HG03439 (cell line): ENCODE results near the gene FTSJ1.
A peak's percentile ranks its signal among the peaks of the same experiment; 100 is the strongest.
"Not testable (repeated sequence)": the region's sequence is repeated elsewhere in the genome, so short reads cannot be mapped to it uniquely, and the experiment has no call there.

Experiments
- ATAC-seq: cut with Tn5 transposase; IDR thresholded peaks from one replicate; pipeline ENCODE4 v1.9.1; 2021; ENCODE audit warnings: mild to moderate bottlenecking, moderate library complexity; ENCODE audit not compliant: unreplicated experiment

FTSJ1 gene

DNA sequence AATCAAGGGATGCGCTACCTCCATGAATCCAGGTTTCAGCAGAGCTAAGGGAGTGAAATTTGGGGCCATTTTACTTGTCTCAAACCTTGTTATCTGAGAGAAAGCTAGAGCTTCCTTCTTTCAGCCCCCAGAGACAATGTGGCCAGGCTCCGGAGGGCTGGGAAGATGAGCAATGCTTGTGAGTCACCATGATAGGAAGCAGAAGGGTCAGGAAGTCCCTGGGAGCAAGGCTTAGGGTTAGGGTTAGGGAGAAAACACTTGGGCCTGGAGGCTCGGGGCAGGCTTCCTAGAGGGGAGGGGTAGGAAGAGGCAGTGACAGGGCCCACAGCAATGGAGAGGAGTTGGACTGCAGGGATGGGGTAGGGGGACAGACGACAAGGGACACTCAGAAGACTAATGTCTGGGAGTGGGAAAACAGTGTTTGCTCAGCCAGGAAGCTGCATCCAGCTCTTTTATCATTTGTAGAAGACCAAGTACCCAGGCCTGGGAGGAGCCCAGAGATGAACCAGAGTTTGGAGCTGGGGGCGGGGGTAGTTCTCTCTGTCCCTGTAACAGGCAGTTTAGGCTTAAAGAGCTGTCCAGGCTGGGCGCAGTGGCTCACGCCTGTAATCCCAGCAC is 16.4 kb downstream of the FTSJ1 start:
- ATAC-seq: no peak

GRCh38 chrX:48493890-48494364 is 17.9 kb downstream of the FTSJ1 start:
- ATAC-seq: no peak

DNA sequence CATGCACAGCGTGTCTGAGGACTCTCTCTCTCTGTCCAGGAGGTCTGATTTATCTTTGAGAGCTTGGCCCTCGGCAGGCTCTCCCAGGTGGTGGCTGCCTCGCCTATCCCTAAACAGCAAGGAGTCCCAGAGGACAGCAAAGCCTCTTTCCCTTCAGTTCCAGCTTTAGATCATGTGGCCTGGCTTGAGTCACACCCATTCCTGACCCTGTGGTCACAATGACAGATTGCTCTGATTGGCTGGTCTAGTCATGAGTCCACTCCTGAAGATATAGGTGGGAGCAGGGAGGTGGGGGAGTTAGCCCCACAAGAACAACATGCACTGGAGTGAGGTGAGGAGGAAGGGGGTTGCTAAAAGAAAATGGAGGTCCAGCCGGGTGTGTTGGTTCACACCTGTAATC is 20.7 kb downstream of the FTSJ1 start:
- ATAC-seq: no peak

- no peak for ATAC-seq
These were observed 21.9 kb downstream of the FTSJ1 start for GRCh38 chrX:48497871-48498270.

- no peak for ATAC-seq
These were observed 22.4 kb downstream of the FTSJ1 start for GRCh38 chrX:48498374-48498809.

GRCh38 chrX:48504261-48504660 is 28.3 kb downstream of the FTSJ1 start:
- no peak for ATAC-seq

GRCh38 chrX:48505481-48505880 is 29.5 kb downstream of the FTSJ1 start:
- no peak for ATAC-seq

GRCh38 chrX:48507246-48507645 is 31.2 kb downstream of the FTSJ1 start:
- ATAC-seq: no peak

GRCh38 chrX:48508400-48509244 is 32.6 kb downstream of the FTSJ1 start, which contains the start of gene PORCN:
Gene PORCN (plus strand): TSS chrX:48508992. CDS start chrX:48509821, 829 bp downstream.
- peak; percentile 78 for ATAC-seq

GRCh38 chrX:48509245-48509590 is 33.2 kb downstream of the FTSJ1 start:
- no peak for ATAC-seq

- ATAC-seq: no peak
These were observed 33.6 kb downstream of the FTSJ1 start for GRCh38 chrX:48509619-48510018.

DNA sequence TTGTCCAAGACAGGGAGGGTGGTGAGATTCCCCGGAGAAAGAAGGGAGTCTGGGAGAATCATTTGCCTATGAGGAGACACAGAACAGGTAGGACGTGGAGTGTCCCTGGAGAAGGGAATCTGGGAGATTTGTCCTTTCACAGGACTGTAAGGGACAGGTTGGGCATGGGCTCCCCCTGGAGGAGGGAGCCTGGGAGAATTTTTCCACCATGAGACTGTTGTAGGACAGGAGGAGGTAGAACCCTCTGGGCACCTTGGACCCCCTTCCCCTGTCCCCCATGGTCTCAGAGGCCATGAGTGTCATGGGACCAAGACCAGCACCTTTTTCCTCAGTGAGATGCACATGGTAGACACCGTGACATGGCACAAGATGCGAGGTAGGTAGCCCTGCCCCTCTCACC is 35.6 kb downstream of the FTSJ1 start:
- ATAC-seq: no peak

- no peak for ATAC-seq
These were observed 36.5 kb downstream of the FTSJ1 start for GRCh38 chrX:48512371-48512935.

GRCh38 chrX:48513670-48514069 is 37.7 kb downstream of the FTSJ1 start:
- no peak for ATAC-seq

- ATAC-seq: no peak
These were observed 38.3 kb downstream of the FTSJ1 start for GRCh38 chrX:48514126-48514806.

- ATAC-seq: no peak
These were observed 39.0 kb downstream of the FTSJ1 start for GRCh38 chrX:48514868-48515460.

DNA sequence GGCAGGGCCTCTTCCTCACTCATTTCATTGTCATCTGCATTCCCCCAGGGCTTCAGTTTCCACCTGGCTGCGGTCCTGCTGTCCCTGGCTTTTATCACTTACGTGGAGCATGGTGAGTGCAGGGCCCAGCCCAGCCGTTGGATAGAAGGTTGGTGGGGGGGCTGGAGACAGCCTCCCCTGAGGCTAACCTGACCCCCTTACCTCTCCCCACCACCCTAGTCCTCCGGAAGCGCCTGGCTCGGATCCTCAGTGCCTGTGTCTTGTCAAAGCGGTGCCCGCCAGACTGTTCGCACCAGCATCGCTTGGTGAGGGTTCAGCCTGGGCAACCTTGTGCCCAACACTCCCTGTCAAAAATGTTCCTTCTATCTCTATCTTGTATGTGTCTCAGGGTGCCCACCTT is 39.8 kb downstream of the FTSJ1 start:
- ATAC-seq: no peak

GRCh38 chrX:48516285-48516684 is 40.3 kb downstream of the FTSJ1 start:
- no peak for ATAC-seq

DNA sequence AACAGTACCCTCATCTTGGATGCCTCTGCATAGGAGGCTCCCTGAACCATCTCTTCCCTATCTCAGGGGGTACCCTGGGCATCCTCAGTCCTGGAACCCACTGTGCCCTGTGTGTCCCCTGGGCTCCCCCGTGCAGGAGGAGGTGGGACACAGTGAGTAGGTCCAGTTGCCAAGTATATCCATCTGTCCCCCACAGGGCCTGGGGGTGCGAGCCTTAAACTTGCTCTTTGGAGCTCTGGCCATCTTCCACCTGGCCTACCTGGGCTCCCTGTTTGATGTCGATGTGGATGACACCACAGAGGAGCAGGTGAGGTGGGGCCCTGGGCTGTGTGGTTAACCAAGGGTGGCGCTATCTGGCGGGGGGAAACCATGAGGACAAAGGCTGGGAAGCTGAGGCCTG is 41.0 kb downstream of the FTSJ1 start:
- ATAC-seq: no peak

DNA sequence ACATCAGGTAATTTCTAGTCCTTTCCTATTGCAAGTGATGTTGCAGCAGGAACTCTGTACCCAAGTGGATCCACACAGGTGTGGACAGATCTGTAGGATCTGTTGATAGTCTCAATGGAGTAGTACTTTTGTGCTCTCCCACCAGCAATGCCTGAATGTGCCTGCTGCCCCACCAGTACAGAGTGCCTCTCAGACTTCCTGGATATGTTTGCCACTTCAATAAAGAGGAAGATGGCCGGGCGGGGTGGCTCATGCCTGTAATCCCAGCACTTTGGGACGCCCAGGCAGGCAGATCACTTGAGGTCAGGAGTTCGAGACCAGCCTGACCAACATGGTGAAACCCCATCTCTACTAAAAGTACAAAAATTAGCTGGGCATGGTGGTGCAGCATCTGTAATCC is 43.5 kb downstream of the FTSJ1 start:
- ATAC-seq: not testable (repeated sequence)

DNA sequence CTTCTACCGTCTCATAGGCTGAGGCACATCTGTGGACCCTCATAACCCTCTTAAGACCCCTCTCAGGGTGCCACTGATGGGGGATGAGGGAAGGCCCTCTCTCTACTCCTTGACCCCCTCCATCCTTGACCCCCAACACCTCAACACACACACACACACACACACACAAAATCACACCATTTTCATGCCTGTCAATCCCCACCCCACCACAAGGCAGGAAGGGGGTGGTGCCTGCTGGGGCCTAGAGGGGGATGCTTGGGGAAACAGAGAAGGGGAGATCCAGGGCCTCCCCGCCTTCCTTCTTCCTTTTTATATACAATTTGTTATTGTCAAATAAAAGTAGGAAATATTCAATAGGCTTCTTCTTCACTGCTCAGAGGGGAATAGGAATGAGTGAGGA is 44.5 kb downstream of the FTSJ1 start:
- ATAC-seq: no peak
